Measurements from ENCODE around the gene XPO5.
"Not testable (repeated sequence)": the region's sequence is repeated elsewhere in the genome, so short reads cannot be mapped to it uniquely, and the experiment has no call there.

Gene XPO5

GRCh38 chr6:43503443-43503842, 72.4 kb downstream of the XPO5 start:
- H3K36me3 ChIP-seq (ENCODE audit: insufficient read depth): no peaks in the 10 kb centered on the region
- no peak overlapping the region for H3K4me2 ChIP-seq
- H2AFZ ChIP-seq (ENCODE audit: low read depth): no peak overlapping the region
- H3K27me3 ChIP-seq (ENCODE audit: insufficient read depth, low read depth): 0 out of 2 replicates have a peak, but pooled peaks cover 3% of the 10 kb centered on the region
- H3K27ac ChIP-seq: no peak overlapping the region
- H3K79me2 ChIP-seq (ENCODE audit: insufficient read depth, low read depth): no peaks in the 10 kb centered on the region
- no peaks in the 10 kb centered on the region for H4K20me1 ChIP-seq (ENCODE audit: insufficient read depth)
- TF ChIP-seq CTCF (conservative IDR thresholded peaks at IDR 0.05; ENCODE audit: low read depth, low read length): no peak
- H3K4me3 ChIP-seq (IDR thresholded peaks at IDR 0.05; ENCODE audit: insufficient read depth, low read depth, low read length): no peak overlapping the region
- H3K4me1 ChIP-seq (ENCODE audit: low read depth, poor library complexity, severe bottlenecking): peaks cover 6% of the 10 kb centered on the region
- H3K9ac ChIP-seq: no peak overlapping the region

- Histone ChIP-seq H3K4me1 (ENCODE audit: low read depth, poor library complexity, severe bottlenecking) (peaks cover 6% of the 10 kb centered on the region), H3K9ac (no peak overlapping the region), H3K27me3 (ENCODE audit: insufficient read depth, low read depth) (no peaks in the 10 kb centered on the region), H3K79me2 (ENCODE audit: insufficient read depth, low read depth) (no peaks in the 10 kb centered on the region), H3K36me3 (ENCODE audit: insufficient read depth) (no peaks in the 10 kb centered on the region), H3K4me3 (IDR thresholded peaks at IDR 0.05; ENCODE audit: insufficient read depth, low read depth, low read length) (no peak overlapping the region), H2AFZ (ENCODE audit: low read depth) (no peak overlapping the region), H3K27ac (no peak overlapping the region), H3K4me2 (no peak overlapping the region), H4K20me1 (ENCODE audit: insufficient read depth) (no peaks in the 10 kb centered on the region)
- no peak for TF ChIP-seq CTCF (conservative IDR thresholded peaks at IDR 0.05; ENCODE audit: low read depth, low read length)
Measured at GRCh38 chr6:43502666-43503065, 73.2 kb downstream of the XPO5 start.

- no peak overlapping the region for H3K4me3 ChIP-seq (IDR thresholded peaks at IDR 0.05; ENCODE audit: insufficient read depth, low read depth, low read length)
- H3K4me2 ChIP-seq: no peak overlapping the region
- H3K27ac ChIP-seq: no peak overlapping the region
- no peak overlapping the region for H3K9ac ChIP-seq
- no peak for TF ChIP-seq CTCF (conservative IDR thresholded peaks at IDR 0.05; ENCODE audit: low read depth, low read length)
- no peak overlapping the region for H2AFZ ChIP-seq (ENCODE audit: low read depth)
- no peaks in the 10 kb centered on the region for H3K36me3 ChIP-seq (ENCODE audit: insufficient read depth)
- H4K20me1 ChIP-seq (ENCODE audit: insufficient read depth): no peaks in the 10 kb centered on the region
- no peaks in the 10 kb centered on the region for H3K4me1 ChIP-seq (ENCODE audit: low read depth, poor library complexity, severe bottlenecking)
- no peaks in the 10 kb centered on the region for H3K27me3 ChIP-seq (ENCODE audit: insufficient read depth, low read depth)
- no peaks in the 10 kb centered on the region for H3K79me2 ChIP-seq (ENCODE audit: insufficient read depth, low read depth)
Measured at GRCh38 chr6:43500921-43501320, 74.9 kb downstream of the XPO5 start.

GRCh38 chr6:43499028-43499815, 76.6 kb downstream of the XPO5 start:
- TF ChIP-seq CTCF (conservative IDR thresholded peaks at IDR 0.05; ENCODE audit: low read depth, low read length): no peak
- Histone ChIP-seq H3K9ac (no peak overlapping the region), H3K36me3 (ENCODE audit: insufficient read depth) (no peaks in the 10 kb centered on the region), H2AFZ (ENCODE audit: low read depth) (no peak overlapping the region), H3K27ac (no peak overlapping the region), H3K4me3 (IDR thresholded peaks at IDR 0.05; ENCODE audit: insufficient read depth, low read depth, low read length) (no peak overlapping the region), H3K27me3 (ENCODE audit: insufficient read depth, low read depth) (no peaks in the 10 kb centered on the region), H3K79me2 (ENCODE audit: insufficient read depth, low read depth) (no peaks in the 10 kb centered on the region), H3K4me1 (ENCODE audit: low read depth, poor library complexity, severe bottlenecking) (peaks cover 8% of the 10 kb centered on the region), H3K4me2 (no peak overlapping the region), H4K20me1 (ENCODE audit: insufficient read depth) (no peaks in the 10 kb centered on the region)

GRCh38 chr6:43498291-43498690, 77.5 kb downstream of the XPO5 start:
- H4K20me1 ChIP-seq (ENCODE audit: insufficient read depth); H3K27ac ChIP-seq; H3K27me3 ChIP-seq (ENCODE audit: insufficient read depth, low read depth); H3K9ac ChIP-seq; H3K36me3 ChIP-seq (ENCODE audit: insufficient read depth); H2AFZ ChIP-seq (ENCODE audit: low read depth); H3K4me1 ChIP-seq (ENCODE audit: low read depth, poor library complexity, severe bottlenecking); H3K4me3 ChIP-seq (IDR thresholded peaks at IDR 0.05; ENCODE audit: insufficient read depth, low read depth, low read length); H3K79me2 ChIP-seq (ENCODE audit: insufficient read depth, low read depth); H3K4me2 ChIP-seq: not testable (repeated sequence)
